Measurements from ENCODE around the gene CCDC196.

DNA sequence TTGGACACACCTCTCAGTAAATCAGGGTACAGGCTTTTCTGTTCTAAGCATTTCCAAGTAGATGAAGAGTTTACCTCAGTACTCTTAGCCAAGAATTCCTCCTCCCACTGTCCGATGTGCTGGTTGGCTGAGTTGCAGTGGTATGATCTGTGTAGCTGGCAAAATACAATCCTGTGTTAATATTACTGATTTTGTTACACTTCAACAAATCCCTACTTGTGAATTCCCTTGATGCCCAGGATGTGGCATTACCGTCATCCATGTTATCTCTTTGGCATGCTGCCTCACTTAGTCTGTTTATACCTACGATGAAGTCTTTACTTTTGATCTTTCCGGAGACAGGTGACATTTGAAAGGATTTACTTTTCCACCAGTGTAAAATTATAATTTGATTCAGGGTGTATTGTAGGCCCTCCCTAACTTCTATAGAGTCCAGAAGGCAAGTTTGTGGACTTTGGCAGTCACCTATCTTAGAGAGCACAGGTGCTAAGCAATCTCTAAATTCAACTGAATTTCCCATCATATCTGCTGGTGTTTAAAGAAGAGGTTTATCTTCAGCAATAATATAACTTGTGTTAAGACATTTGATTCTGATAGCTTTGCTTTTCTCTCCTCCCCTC, 10.1 kb downstream of the CCDC196 start:
- TF ChIP-seq, protein P1, sequence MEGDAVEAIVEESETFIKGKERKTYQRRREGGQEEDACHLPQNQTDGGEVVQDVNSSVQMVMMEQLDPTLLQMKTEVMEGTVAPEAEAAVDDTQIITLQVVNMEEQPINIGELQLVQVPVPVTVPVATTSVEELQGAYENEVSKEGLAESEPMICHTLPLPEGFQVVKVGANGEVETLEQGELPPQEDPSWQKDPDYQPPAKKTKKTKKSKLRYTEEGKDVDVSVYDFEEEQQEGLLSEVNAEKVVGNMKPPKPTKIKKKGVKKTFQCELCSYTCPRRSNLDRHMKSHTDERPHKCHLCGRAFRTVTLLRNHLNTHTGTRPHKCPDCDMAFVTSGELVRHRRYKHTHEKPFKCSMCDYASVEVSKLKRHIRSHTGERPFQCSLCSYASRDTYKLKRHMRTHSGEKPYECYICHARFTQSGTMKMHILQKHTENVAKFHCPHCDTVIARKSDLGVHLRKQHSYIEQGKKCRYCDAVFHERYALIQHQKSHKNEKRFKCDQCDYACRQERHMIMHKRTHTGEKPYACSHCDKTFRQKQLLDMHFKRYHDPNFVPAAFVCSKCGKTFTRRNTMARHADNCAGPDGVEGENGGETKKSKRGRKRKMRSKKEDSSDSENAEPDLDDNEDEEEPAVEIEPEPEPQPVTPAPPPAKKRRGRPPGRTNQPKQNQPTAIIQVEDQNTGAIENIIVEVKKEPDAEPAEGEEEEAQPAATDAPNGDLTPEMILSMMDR (IDR thresholded peaks at IDR 0.05; ENCODE audit: insufficient read depth, low read length, poor library complexity, severe bottlenecking), result no peak
- no peak for TF ChIP-seq EZH2phosphoT487 (conservative IDR thresholded peaks at IDR 0.05; ENCODE audit: low read length)

All from SU-DHL-6 (cell line).